HTR-8/SVneo (cell line): ENCODE measurements around the gene ADAP2.
"Not testable (repeated sequence)": the region's sequence is repeated elsewhere in the genome, so short reads cannot be mapped to it uniquely, and the experiment has no call there.

Experiments used
- DNase-seq: peaks from one replicate; pipeline ENCODE4 v3.0.0; 2011; ENCODE audit warnings: low spot score, mixed read lengths; ENCODE audit not compliant: insufficient read length
- FAIRE-seq: peaks from 2 replicates; lab custom pipeline; 2011; peaks lifted over from hg19 to GRCh38; lab: Jason Lieb, UNC

Gene ADAP2

DNA sequence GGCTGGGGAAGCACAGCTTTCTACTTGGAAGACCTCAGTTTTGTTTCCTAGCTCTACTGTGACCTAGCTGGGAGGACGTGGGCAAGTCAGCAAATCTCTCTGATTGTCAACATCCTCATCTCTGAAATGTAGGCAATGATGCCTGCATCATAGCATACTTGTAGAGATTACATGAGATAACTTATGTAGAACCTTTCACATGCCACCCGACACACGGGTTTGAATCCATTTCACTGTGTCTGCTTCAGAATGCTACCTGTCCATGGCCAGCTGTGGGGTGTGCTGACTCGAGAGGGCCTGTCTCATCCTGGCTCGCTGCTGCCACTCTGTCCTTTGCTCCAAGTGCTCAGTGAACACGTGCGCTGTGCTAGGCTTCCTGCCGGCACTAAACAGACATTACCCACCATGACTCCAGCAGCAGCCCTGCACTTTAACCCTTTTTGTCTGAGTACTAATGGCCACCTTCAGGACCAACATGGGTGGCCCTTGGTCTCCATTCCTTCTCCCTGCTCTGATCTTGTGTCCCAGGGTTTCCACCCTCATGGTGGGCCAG lies 7.4 kb downstream of the ADAP2 start:
- DNase-seq, result no peak
- FAIRE-seq, result no peak

DNA sequence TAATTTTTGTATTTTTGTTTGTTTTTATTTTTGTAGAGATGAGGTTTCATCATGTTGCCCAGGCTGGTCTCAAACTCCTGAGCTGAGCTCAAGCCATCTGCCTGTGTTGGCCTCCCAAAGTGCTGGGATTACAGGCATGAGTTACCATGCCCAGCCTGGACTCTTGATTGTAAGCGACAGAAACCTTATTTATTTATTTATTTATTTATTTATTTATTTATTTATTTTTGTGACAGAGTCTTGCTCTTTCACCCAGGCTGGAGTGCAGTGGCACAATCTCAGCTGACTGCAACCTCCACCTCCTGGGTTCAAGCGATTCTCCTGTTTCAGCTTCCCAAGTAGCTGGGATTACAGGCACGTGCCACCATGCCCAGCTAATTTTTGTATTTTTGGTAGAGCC lies 8.1 kb downstream of the ADAP2 start:
- not testable (repeated sequence) for DNase-seq, FAIRE-seq

DNA sequence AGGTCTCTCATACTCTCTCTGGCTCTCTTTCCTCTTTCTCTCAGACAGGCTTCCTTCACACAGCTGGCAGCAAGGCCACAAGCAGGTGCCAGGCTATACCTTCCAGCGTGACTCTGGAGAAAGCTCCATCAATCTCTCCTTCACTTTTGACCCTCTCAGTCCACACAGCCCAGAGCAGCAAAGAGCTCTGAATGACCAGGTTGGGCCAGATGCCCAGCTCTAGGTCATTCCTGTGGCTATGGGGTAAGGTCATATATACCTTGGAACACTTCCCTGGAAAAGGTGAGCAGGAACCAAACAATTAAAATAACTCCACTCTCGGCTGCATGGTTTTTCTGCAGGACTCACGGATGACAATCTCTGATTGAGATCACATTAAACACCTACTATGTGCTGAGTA lies 8.8 kb downstream of the ADAP2 start:
- DNase-seq, result no peak
- no peak for FAIRE-seq

DNA sequence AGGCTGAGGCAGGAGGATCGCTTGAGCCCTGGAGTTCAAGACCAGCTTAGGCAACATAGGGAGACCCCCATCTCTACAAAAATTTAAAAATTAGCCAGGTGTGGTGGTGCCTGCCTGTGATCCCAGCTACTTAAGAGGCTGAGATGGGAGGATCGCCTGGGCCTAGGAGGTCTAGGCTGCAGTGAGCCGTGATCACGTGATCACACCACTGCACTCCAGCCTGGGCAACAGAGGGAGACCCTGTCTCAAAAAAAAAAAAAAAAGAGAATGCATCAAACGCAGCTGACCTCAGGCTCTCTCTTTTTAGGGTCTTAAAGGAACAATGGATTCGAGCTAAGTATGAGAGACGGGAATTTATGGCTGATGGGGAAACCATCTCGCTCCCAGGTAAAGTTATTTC lies 9.8 kb downstream of the ADAP2 start:
- FAIRE-seq, DNase-seq: not testable (repeated sequence)

DNA sequence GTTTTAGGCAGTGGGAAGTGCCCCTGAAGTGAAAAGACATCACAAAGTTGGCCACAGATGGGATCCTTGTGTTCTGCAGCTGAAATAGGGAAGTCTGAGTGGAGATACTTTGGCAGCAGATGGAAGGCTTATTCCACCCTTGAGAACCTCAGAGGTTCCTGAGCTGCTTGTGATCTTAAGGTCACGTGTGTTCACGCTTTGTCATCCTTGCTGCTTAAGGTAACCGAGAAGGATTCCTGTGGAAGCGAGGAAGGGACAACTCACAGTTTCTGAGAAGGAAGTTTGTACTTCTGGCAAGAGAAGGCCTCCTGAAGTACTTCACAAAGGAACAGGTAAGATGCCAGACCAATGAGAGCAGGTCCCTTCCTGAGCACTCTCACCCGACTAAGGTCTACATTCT lies 12.2 kb downstream of the ADAP2 start:
- FAIRE-seq, result no peak
- no peak for DNase-seq

DNA sequence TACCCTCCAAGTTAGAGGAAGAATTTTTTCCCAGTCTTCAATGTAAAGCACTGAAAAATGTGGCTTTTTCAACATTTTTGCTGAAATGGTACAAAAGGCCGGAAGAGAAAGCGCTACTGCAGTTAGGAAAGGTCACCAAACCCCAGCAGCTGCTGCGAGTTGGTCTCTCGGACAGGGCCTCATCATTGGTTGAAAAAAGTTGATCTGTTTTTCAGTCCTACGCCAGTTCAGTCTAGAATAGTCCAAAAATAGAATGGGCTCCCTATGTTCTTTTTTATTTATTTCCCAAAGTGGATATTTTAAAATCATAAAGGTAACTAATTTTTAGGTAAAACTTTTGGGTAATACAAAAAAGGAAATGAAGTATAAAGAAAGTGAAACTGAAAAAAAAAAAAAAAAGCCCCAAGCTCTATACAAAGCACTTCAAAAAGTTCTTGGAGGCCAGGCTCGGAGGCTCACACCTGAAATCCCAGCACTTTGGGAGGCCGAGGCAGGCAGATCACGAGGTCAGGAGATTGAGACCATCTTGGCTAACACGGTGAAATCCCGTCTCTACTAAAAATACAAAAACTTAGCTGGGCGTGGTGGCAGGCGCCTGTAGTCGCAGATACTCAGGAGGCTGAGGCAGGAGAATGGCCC lies 17.4 kb downstream of the ADAP2 start:
- DNase-seq (no peak), FAIRE-seq (no peak)

DNA sequence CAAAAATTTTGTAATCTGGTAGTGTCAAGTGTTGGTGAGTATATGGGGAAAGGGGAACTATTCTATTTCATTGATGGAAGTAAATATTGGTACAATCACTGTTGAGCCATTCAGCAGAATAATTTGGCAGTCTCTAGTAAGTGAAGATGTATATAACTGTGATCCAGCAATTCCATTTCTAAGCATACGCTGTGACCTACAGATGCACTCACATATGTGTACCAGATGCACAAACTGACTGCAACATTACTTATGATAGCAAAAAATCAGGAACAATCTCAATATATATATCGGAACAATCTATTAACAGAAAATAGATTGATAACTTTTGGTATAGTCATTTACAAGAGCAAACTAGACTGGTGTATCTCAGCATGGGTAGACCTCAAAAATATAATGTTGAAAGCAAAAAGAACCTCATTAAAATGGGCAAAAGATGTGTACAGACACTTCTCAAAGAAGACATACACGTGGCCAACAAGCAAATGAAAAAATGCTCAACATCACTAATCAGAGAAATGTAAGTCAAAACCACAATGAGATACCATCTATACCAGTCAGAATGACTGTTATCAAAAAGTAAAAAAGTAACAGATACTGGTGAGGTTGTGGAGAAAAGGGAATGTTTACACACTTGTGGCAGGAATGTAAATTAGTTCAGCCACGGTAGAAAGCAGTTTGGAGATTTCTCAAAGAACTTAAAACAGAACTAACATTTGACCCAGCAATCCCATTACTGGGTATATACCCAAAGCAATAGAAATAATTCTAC lies 20.7 kb downstream of the ADAP2 start:
- no peak for FAIRE-seq
- no peak for DNase-seq

DNA sequence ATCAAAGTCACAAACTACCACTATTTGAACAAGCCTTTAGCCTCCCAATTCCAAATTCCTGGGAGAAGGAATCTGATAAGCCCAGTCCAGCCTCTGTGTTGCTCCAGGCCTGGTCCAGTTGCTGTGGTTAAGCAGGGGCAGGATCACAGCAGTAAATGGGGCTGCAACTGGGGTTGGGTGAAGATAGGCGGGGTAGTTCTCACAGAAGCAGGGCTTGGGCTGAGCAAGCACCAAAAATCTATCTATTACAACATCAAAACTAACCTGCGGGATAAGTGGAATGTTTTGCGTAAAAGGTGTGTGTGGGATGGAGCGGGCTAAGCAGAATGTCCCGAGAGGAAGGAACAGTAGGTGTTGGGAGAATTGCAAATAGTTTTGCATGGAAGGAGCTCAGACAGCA lies 26.1 kb downstream of the ADAP2 start:
- DNase-seq (no peak), FAIRE-seq (no peak)

DNA sequence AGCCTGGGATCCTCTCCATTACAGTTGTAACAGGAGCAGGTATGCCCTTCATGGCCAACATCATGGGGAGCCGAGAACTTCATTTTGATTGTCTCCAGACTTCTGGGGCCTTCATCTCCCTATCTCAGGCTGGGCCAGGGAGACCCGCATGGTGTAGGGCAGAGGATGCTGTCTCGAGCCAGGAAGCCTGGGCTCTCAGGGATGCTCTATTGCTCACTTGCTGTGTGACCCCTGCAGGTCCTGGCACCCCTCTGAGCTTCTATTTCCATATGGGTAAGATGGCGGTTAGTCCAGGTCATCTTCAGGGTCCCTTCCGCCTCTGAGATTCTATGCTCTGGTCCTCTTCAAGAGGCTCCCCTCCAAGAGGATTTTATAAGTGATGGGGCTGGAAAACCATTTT lies 28.4 kb downstream of the ADAP2 start:
- DNase-seq, result no peak
- FAIRE-seq, result no peak

DNA sequence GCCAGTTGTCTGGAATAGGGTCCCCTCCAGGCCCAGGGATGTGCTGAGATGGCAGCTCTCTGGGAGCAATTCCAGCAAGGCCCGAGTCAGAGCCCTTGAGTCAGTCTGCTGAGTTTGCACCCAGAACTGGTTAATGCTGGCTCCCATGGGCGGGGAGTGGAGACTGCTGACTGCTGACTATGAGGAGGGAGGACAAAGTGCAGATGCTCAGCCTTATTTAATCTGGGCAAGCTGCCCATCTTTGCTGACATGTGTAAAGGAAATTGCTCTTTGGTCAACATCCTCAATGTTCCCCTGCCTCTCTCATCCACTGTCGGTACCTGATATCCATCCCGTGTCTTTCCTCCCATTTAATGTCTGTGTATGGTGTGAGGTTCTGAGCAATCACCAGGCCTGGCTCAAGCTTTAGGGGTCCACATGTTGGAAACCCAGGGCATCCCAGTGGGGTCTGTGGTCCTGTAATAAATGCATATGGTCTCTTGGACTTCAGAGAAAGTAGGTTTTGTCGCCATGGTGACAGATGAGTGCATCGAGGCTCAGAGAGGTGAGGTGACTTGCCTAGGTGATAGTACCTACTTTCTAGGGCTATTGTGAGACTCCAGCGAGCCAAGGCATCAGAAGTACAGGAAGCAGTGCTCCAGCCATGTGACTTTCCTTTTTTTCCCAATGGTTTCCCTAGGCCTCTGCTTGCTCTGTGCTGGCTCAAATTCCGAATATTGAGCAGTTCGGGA lies 29.1 kb downstream of the ADAP2 start:
- DNase-seq (no peak), FAIRE-seq (peak; percentile 42)

DNA sequence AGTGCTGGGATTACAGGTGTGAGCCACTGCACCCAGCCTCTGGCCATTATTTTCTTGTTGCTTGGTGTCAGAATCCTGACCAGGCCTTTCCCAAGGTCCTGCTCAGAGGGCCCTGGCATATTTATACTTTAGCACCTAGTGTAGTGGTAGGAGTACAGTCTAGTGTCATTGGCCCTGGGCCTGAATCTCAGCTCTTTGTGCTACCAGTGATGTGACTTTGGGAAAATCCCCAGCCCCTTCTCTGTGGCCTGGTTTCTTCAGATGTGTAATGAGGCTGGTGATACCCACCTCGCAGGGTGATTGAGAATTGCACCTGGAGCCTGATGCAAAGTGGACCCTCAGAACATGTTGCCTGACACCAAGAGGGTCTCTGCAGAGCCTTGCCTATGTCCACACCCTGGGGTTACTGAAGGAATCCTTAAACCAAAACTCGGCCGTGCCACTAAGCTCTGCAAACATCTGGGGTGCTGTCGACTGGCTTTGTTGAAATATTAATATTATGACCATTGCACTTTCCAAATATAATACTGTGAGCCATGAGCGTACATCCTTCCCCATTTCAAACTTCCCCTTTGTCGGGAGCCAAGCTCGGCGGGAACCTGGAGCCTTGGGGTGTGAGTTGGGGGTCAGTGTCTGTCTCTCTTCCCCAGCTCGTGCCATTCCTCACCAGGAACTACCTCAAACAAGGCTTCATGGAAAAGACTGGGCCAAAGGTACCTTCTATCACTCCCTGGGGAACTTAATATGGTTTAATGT lies 31.1 kb downstream of the ADAP2 start:
- FAIRE-seq, result no peak

DNA sequence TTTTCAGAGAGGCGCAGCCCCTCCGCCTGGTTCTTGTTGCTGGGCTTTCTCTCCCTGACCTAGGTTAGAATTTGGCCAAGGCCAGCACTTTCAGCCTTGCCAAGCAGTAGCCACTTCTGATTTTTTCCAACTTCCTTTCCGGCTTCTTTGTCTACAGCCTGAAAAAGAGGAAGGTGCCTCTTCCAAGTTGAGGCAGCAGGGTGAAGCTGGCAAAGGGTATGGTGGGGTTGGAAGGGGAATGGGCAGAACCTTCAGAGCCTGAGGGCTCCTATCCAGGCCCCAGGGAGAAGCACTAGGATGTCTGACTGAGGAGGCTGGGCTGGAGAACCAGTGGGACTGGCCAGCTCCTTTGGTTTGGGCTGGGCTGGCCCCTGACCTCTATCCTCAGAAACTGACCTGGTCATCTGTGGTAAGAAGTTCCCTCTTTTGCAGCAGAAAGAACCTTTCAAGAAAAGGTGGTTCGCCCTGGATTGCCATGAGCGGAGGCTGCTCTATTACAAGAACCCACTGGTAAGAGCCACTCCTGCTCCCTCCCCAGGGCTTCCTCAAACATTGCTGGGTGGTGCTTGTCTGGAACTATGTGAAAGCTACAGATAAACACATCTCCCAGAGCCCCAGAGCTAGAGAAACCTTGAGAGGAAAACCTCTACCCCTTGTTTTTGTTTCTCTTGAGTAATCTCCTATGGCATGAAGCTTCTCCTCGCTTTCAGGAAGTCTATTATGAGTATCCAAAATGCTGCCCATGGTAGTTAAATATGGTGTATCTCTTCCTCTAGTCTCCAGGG lies 32.5 kb downstream of the ADAP2 start:
- no peak for DNase-seq
- FAIRE-seq, result no peak

More for the DNA sequence above, 31.1 kb downstream of the ADAP2 start:
- no peak for DNase-seq

DNA sequence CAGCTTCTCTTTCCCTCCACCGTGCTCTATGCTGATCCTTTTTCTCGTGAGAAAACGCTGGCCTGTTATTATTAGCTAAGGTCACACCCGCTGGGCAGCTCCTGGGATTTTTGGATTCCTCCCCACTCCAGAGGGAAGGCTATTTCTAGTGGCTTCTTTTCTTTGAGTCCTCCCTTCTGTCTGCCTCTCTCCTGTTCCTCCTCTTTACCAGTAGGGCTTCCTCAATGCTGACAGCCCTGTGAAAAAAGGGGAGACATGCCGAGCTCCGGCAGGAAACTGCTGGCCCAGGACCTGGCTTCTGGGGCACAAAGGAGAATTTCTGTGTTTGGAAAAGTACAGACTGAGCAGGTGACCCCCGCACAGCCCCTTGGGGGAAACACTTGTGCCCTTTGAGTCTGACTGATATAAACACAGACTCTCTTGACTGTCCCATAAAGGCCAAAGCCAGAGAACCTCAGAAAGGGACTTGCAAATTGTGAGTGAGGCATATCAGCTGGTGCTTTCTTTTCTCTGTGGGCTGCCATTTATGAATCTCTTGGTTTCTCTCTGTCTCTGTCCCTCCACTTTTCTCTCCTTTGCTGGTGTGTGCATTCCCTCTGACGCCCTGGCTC lies 35.1 kb downstream of the ADAP2 start:
- FAIRE-seq (no peak), DNase-seq (no peak)

DNA sequence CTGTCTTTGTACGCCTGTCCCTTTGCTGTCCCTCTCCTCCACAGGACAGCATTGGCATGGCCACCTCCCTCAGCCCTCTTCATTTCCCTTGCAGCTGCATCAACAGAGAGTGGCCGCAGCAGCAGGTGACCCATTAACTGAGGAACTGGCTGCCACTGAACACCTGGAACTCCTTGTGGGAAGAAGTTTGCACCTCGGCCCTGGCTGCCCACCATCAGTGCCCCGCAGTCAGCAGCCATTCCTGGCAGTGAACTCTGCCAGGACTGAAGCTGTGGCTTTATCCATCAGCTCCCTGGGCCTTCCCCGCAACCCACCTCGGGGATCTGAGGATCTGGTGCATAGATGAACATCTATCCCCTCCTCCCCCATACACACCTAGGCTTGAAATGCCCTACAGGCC lies 36.0 kb downstream of the ADAP2 start:
- no peak for DNase-seq
- FAIRE-seq, result no peak

DNA sequence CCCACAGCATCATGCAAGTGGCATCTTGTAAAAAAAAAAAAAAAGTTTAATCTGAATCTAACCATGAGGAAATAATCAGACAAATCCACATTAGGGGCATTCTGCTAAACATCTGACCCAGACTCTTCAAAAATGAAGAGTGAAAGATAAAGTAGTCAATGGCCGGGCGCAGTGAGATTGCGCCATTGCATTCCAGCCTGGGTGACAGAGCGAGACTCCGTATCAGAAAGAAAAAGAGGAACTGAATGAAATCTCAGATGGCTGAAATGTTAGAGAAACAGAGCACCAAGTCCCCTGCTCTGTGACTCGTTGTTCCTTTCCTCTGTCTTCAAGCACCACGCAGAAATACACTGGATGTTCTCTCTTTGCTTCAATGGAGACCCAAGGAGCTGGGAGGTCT lies 36.4 kb downstream of the ADAP2 start:
- DNase-seq, result no peak
- FAIRE-seq, result no peak

DNA sequence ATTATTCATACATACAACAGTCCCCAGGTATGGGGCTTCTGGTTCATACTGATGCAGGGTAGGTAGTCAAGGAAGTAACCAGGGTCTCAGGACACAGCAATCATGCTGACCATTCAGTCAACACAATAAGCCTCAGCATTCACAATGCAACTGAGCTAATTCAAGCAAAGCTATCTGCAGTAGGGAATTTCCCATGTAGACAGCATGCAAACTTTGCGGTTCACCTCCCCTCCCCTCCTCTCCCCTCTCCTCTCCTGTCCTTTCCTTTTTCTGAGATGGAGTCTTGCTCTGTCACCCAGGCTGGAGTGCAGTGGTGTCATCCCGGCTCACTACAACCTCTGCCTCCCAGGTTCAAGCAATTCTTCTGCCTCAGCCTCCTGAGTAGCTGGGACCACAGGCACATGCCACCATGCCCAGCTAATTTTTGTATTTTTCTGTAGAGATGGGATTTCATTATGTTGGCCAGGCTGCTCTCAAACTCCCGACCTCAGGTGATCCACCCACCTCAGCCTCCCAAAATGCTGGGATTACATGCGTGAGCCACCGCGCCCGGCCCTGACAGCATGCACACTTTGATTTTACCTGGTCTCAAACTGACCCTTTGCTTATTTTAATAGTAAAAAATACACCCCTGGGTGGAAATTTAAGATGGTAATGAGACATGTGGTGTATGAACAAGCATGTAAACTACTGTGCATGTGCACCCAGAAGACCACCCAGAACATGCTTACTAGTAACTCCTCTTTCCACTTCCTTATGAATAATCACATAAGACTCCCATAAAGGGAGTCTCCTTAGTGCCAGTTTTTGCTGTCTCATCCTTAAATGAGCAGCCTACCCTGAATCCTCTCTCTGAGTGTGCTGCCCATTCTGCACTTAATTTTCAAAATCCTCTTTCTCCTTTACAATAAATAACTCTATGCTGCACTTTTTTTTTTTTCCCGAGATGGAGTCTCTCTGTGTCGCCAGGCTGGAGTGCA lies 39.8 kb downstream of the ADAP2 start:
- FAIRE-seq (no peak), DNase-seq (no peak)

DNA sequence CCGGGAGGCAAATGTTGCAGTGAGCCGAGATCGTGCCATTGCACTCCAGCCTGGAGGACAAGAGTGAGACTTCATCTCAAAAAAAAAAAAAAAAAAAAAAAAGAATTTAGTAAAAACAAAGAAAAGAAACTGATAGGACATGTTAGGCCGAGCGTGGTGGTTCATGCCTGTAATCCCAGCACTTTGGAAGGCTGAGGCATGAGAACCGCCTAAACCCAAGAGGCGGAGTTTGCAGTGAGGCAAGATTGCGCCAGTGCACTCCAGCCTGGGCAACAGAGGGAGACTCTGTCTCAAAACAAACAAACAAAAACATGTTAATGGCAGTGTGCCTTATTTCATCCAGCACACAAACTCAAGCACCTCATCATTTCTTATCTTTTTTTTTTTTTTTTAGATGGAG lies 42.6 kb downstream of the ADAP2 start:
- not testable (repeated sequence) for FAIRE-seq, DNase-seq

DNA sequence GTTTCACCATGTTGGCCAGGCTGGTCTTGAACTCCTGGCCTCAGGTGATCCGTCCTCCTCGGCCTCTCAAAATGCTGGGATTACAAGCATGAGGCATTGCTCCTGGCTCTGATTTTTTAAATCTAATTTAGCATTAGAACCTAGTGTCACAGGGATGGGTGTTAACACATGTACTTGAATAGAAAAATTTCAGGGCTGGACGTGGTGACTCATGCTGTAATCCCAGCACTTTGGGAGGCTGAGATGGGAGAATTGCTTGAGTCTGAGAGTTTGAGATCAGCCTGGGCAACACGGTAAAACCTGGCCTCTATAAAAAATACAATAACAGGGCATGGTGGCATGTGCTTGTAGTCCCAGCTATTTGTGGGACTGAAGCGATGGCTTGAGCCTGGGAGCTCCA lies 43.1 kb downstream of the ADAP2 start:
- no peak for FAIRE-seq
- DNase-seq, result peak; percentile 36
